ENCODE data around the gene CCDC107.

CCDC107 gene

GRCh38 chr9:35708146-35708545 is 50.1 kb downstream of the CCDC107 start:
- DNase-seq, result no peak

GRCh38 chr9:35710818-35711500 is 52.9 kb downstream of the CCDC107 start:
- DNase-seq, result no peak
